ENCODE data around the gene EPN3.

DNA sequence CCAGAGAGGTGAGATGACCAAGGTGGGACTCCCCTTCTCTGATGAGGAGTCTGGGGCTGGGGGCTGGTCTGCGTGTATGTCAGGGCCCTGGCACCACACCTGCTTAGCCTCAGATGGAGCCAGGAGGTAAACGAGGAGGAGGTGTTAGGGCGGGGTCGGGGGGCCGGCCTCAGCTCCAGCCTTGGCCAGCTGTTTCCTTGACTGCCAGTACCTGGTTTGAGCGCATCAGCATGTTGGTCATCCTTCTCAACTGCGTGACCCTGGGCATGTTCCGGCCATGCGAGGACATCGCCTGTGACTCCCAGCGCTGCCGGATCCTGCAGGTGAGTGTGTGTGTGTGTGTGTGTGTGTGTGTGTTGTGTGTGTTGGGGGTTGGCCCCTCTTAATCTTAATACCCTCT, 36.1 kb downstream of the EPN3 start:
- TF ChIP-seq CTCF (IDR thresholded peaks at IDR 0.05): no peak
- TF ChIP-seq POLR2A (IDR thresholded peaks at IDR 0.05): no peak
